Stimulated activated memory B cell treated with anti-CD40 and anti-IgM and Interleukin-4, amounts not matched to agents 10 μg/mL and 1 μg/mL and 100 μg/mL, for 72 hours (primary cell): ENCODE data around the gene SUPT6H.

ENCODE experiments used
- ATAC-seq: fragments of 150-1000 bp; cut with Tn5 transposase; 2 replicates; pipeline ENCODE4 v1.10.0; 2021
- H3K27ac Mint-ChIP-seq: one replicate; pipeline ENCODE4 v1.8.0; 2022; ENCODE audit warnings: mild to moderate bottlenecking, mixed read lengths
- H3K27me3 Mint-ChIP-seq: one replicate; pipeline ENCODE4 v1.8.0; 2022; ENCODE audit warnings: mixed read lengths
- H3K36me3 Mint-ChIP-seq: one replicate; pipeline ENCODE4 v1.8.0; 2022; ENCODE audit warnings: mixed read lengths
- H3K4me1 Mint-ChIP-seq: one replicate; pipeline ENCODE4 v1.8.0; 2022; ENCODE audit warnings: mixed read lengths
- H3K4me3 Mint-ChIP-seq: one replicate; pipeline ENCODE4 v1.8.0; 2022; ENCODE audit warnings: mild to moderate bottlenecking, moderate library complexity, mixed read lengths
- H3K9me3 Mint-ChIP-seq: one replicate; pipeline ENCODE4 v1.8.0; 2022; ENCODE audit warnings: mixed read lengths

SUPT6H gene

DNA sequence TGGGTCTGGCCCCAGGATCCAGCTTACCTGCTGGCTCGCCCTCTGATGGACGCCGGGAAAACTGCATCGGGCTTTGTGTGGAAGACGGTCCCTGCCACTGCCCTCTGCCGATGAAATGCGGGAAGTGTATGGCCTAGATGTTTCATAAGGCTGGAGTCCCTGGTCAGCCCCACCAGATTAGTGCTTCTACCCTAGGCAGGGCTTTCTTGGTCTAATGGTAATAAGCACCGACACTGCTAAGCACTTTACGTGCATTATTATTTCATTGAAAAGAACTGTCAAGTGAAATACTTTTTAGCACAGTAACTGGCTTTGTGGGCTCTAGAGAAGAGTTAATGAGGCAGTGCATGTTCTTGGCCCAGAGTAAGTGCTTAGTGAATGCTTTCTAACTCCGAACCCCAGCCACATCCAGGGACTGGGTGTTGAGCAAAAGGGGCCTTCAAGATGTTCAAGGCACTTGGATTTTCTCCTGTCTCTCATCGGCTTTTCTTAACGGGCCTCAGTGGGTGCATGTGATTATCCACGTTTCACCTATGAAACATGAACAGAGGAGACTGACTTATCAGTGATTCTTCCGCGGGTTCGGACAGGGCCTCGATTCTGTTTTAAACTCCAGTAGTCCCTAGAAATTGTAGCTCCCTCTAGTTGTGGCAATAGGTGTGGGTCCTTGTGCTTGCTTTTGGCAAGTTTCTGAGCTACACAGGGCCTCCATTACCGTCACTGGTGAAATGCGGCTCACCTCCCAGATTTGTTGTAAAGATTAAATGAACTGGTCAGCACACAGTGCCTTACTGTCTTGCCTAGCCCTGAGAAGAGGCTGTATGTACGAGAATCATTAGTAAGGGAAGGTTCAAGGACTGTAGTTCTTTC is 88.4 kb downstream of the SUPT6H start:
- H3K4me3 Mint-ChIP-seq, result peak overlapping the region; percentile 4
- no peak overlapping the region for H3K27ac Mint-ChIP-seq
- no peaks in the 10 kb centered on the region for H3K9me3 Mint-ChIP-seq
- H3K27me3 Mint-ChIP-seq, result no peaks in the 10 kb centered on the region
- ATAC-seq, result peak; percentile 85
- peaks cover 39% of the 10 kb centered on the region for H3K36me3 Mint-ChIP-seq
- H3K4me1 Mint-ChIP-seq, result peaks cover 40% of the 10 kb centered on the region

DNA sequence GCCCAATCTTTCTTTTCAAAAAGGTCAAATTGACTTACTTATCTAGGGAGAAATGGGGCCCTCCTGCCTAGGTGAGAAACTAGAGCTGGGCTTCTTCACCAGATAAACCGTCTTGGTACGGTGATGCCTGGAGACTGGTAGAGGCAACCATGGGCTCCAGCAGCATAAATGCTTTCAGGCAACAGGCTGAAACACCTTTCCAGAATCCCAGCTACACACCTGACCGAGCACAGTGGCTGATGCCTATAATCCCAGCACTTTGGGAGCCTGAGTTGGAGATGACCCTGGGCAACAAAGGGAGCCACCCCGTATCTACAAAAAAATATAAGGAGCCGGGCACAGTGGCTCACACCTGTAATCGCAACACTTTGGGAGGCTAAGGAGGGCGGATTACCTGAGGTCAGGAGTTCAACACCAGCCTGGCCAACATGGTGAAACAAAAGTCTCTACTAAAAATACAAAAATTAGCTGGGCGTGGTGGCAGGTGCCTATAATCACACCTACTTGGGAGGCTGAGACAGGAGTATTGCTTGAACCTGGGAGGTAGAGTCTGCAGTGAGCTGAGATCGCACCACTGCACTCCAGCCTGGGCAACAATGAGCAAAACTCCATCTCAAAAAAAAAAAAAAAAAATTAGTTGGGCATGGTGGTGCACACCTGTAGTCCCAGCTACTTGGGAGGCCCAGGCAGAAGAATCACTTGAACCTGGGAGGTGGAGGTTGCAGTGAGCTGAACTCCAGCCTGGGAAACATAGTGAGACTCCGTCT is 89.8 kb downstream of the SUPT6H start:
- H3K27ac Mint-ChIP-seq, result no peak overlapping the region
- ATAC-seq, result no peak
- H3K4me3 Mint-ChIP-seq, result no peak overlapping the region
- H3K4me1 Mint-ChIP-seq, result peaks cover 35% of the 10 kb centered on the region
- no peaks in the 10 kb centered on the region for H3K27me3 Mint-ChIP-seq
- no peaks in the 10 kb centered on the region for H3K9me3 Mint-ChIP-seq
- peaks cover 33% of the 10 kb centered on the region for H3K36me3 Mint-ChIP-seq
